Lower leg skin (tissue), 3 donors: ENCODE measurements around the gene EPSTI1.
"Not testable (repeated sequence)": the region's sequence is repeated elsewhere in the genome, so short reads cannot be mapped to it uniquely, and the experiment has no call there.

Experiments used
- POLR2A ChIP-seq, 2 donors: fragments of 450-650 bp; IDR thresholded peaks; one replicate each; pipeline ENCODE4 v1.6.1; 2016 to 2017; ENCODE audit warnings: antibody characterized with exemption in 2 of 2, mild to moderate bottlenecking in 1 of 2, moderate library complexity in 1 of 2
- TF ChIP-seq, protein P1 (sequence below), 3 donors: fragments of 450-650 bp; IDR thresholded peaks; one replicate each; pipeline ENCODE4 v1.5.1; 2016; ENCODE audit warnings: antibody characterized with exemption in 3 of 3, mild to moderate bottlenecking in 3 of 3, moderate library complexity in 2 of 3

DNA sequence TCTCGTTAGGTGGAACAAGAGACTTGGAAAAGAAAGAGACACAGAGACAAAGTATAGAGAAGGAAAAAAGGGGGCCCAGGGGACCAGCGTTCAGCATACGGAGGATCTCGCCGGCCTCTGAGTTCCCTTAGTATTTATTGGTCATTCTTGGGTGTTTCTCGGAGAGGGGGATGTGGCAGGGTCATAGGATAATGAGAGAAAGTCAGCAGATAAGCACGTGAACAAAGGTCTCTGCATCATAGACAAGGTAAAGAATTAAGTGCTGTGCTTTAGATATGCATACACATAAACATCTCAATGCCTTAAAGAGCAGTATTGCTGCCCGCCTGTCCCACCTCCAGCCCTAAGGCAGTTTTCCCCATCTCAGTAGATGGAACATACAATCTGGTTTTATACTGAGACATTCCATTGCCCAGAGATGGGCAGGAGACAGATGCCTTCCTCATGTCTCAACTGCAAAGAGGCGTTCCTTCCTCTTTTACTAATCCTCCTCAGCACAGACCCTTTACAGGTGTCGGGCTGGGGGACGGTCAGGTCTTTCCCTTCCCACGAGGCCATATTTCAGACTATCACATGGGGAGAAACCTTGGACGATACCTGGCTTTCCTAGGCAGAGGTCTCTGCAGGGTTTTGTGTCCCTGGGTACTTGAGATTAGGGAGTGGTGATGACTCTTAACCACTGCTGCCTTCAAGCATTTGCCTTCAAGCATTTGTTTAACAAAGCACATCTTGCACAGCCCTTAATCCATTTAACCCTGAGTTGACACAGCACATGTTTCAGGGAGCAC, 48.7 kb upstream of the EPSTI1 start:
- TF ChIP-seq, protein P1, sequence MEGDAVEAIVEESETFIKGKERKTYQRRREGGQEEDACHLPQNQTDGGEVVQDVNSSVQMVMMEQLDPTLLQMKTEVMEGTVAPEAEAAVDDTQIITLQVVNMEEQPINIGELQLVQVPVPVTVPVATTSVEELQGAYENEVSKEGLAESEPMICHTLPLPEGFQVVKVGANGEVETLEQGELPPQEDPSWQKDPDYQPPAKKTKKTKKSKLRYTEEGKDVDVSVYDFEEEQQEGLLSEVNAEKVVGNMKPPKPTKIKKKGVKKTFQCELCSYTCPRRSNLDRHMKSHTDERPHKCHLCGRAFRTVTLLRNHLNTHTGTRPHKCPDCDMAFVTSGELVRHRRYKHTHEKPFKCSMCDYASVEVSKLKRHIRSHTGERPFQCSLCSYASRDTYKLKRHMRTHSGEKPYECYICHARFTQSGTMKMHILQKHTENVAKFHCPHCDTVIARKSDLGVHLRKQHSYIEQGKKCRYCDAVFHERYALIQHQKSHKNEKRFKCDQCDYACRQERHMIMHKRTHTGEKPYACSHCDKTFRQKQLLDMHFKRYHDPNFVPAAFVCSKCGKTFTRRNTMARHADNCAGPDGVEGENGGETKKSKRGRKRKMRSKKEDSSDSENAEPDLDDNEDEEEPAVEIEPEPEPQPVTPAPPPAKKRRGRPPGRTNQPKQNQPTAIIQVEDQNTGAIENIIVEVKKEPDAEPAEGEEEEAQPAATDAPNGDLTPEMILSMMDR (IDR thresholded peaks at IDR 0.05): not testable (repeated sequence)
- TF ChIP-seq POLR2A (IDR thresholded peaks at IDR 0.05): not testable (repeated sequence)
